WTC11 (cell line): ENCODE results near the gene EXOSC1.

Experiments used
- ATF1 ChIP-seq: sonication (generic); formaldehyde crosslinking; IDR thresholded peaks from 2 replicates; pipeline ENCODE4 v1.8.1; 2023; ENCODE audit warnings: mild to moderate bottlenecking, moderate library complexity, missing genetic modification reagents
- CTCF ChIP-seq: fragments of 200-600 bp; IDR thresholded peaks from 2 replicates; pipeline ENCODE4 v1.8.0; 2022; ENCODE audit warnings: antibody characterized with exemption
- ESRRA ChIP-seq: sonication (generic); formaldehyde crosslinking; IDR thresholded peaks from 2 replicates; pipeline ENCODE4 v1.8.1; 2022; ENCODE audit warnings: mild to moderate bottlenecking, missing genetic modification reagents, borderline replicate concordance
- FOXJ3 ChIP-seq: sonication (generic); formaldehyde crosslinking; IDR thresholded peaks from 2 replicates; pipeline ENCODE4 v1.9.0; 2021; ENCODE audit warnings: missing genetic modification reagents, mild to moderate bottlenecking, borderline replicate concordance
- IRF2 ChIP-seq: sonication (generic); formaldehyde crosslinking; IDR thresholded peaks from 2 replicates; pipeline ENCODE4 v1.8.0; 2022; ENCODE audit warnings: low read depth, missing genetic modification reagents, borderline replicate concordance
- MYBL2 ChIP-seq: sonication (generic); formaldehyde crosslinking; IDR thresholded peaks from 2 replicates; pipeline ENCODE4 v1.8.1; 2023; ENCODE audit warnings: mild to moderate bottlenecking, moderate library complexity, missing genetic modification reagents
- SP1 ChIP-seq: sonication (generic); formaldehyde crosslinking; conservative IDR thresholded peaks from 2 replicates; pipeline ENCODE4 v1.8.1; 2022; ENCODE audit warnings: missing genetic modification reagents
- ZBTB43 ChIP-seq: sonication (generic); formaldehyde crosslinking; IDR thresholded peaks from 2 replicates; pipeline ENCODE4 v1.8.1; 2023; ENCODE audit warnings: mild to moderate bottlenecking, missing genetic modification reagents
- ZNF219 ChIP-seq: sonication (generic); formaldehyde crosslinking; IDR thresholded peaks from 2 replicates; pipeline ENCODE4 v1.8.0; 2023; ENCODE audit warnings: missing genetic modification reagents, mild to moderate bottlenecking, borderline replicate concordance
- ZNF416 ChIP-seq: fragments of 250-450 bp; sonication (Bioruptor Pico); IDR thresholded peaks from 2 replicates; pipeline ENCODE4 v1.9.0; 2021; ENCODE audit warnings: mild to moderate bottlenecking, inconsistent platforms
- TF ChIP-seq, protein P1 (sequence below): sonication (generic); formaldehyde crosslinking; IDR thresholded peaks from 2 replicates; pipeline ENCODE4 v1.8.1; 2022; ENCODE audit warnings: mild to moderate bottlenecking, moderate library complexity, missing genetic modification reagents

DNA sequence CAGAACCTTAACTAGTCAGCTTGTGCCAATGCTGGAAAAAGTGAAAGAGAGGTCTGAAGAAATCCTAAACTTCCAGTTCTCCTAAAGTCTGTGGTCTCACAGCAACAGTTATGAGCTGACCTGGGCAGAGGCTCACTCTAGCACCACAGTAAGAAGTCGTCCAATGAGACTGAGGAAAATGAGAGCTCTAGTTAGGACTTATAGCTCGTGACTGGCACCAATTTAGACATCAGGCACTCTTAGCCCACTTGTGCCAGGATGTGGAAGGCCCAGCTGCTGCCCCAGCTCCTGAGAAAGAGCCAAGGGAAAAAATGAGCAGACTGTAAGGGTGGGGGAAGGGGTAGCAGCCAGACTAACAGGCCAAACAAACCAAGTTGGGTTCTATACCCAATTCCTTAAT is 44.8 kb upstream of the EXOSC1 start:
- no peak for TF ChIP-seq CTCF
- no peak for TF ChIP-seq IRF2
- no peak for TF ChIP-seq FOXJ3 (CRISPR knock-in tag)
- TF ChIP-seq ZNF416 (CRISPR knock-in tag) = no peak
- TF ChIP-seq SP1 (CRISPR knock-in tag) = no peak
- TF ChIP-seq ZBTB43 (CRISPR knock-in tag) = no peak
- no peak for TF ChIP-seq ZNF219 (CRISPR knock-in tag)
- TF ChIP-seq ATF1 = no peak
- TF ChIP-seq ESRRA (CRISPR knock-in tag) = no peak
- no peak for TF ChIP-seq MYBL2 (CRISPR knock-in tag)
- TF ChIP-seq, protein P1, sequence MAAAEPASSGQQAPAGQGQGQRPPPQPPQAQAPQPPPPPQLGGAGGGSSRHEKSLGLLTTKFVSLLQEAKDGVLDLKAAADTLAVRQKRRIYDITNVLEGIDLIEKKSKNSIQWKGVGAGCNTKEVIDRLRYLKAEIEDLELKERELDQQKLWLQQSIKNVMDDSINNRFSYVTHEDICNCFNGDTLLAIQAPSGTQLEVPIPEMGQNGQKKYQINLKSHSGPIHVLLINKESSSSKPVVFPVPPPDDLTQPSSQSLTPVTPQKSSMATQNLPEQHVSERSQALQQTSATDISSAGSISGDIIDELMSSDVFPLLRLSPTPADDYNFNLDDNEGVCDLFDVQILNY = no peak
